Fibroblast of lung (primary cell): Measurements from ENCODE around the gene MARK3.

Source experiments
- CTCF ChIP-seq, 2 donors: IDR thresholded peaks in 1 of 2; conservative IDR thresholded peaks in 1 of 2; 1 replicate in 1 of 2; 2 replicates in 1 of 2; pipeline ENCODE4 v1.5.1; 2011 to 2012; ENCODE audit warnings: low read length in 2 of 2, control low read depth in 1 of 2, inconsistent platforms in 1 of 2, low read depth in 1 of 2, mild to moderate bottlenecking in 1 of 2
- EZH2 ChIP-seq: IDR thresholded peaks from 2 replicates; pipeline ENCODE4 v1.5.1; 2012; ENCODE audit warnings: low read length, control low read depth, mild to moderate bottlenecking; ENCODE audit errors: missing control alignments

- TF ChIP-seq CTCF (conservative IDR thresholded peaks at IDR 0.05 in 1 of 2, IDR thresholded peaks at IDR 0.05 in 1 of 2; ENCODE audit: low read depth in 1 of 2, low read length in 2 of 2): no peak
- TF ChIP-seq EZH2: no peak
Measured at GRCh38 chr14:103404032-103404918, 19.1 kb downstream of the MARK3 start.
